GM21737 (cell line): ENCODE data around the gene APOC3.
A peak's percentile ranks its signal among the peaks of the same experiment; 100 is the strongest.
"Not testable (repeated sequence)": the region's sequence is repeated elsewhere in the genome, so short reads cannot be mapped to it uniquely, and the experiment has no call there.

Experiments
- ATAC-seq: cut with Tn5 transposase; IDR thresholded peaks from one replicate; pipeline ENCODE4 v1.9.1; 2021; ENCODE audit warnings: mild to moderate bottlenecking, moderate library complexity; ENCODE audit not compliant: unreplicated experiment

The APOC3 gene

GRCh38 chr11:116828632-116829524 lies 829 bp upstream of the APOC3 start:
- no peak for ATAC-seq

DNA sequence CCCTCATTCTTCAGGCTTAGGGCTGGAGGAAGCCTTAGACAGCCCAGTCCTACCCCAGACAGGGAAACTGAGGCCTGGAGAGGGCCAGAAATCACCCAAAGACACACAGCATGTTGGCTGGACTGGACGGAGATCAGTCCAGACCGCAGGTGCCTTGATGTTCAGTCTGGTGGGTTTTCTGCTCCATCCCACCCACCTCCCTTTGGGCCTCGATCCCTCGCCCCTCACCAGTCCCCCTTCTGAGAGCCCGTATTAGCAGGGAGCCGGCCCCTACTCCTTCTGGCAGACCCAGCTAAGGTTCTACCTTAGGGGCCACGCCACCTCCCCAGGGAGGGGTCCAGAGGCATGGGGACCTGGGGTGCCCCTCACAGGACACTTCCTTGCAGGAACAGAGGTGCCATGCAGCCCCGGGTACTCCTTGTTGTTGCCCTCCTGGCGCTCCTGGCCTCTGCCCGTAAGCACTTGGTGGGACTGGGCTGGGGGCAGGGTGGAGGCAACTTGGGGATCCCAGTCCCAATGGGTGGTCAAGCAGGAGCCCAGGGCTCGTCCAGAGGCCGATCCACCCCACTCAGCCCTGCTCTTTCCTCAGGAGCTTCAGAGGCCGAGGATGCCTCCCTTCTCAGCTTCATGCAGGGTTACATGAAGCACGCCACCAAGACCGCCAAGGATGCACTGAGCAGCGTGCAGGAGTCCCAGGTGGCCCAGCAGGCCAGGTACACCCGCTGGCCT lies 641 bp downstream of the APOC3 start:
- no peak for ATAC-seq

DNA sequence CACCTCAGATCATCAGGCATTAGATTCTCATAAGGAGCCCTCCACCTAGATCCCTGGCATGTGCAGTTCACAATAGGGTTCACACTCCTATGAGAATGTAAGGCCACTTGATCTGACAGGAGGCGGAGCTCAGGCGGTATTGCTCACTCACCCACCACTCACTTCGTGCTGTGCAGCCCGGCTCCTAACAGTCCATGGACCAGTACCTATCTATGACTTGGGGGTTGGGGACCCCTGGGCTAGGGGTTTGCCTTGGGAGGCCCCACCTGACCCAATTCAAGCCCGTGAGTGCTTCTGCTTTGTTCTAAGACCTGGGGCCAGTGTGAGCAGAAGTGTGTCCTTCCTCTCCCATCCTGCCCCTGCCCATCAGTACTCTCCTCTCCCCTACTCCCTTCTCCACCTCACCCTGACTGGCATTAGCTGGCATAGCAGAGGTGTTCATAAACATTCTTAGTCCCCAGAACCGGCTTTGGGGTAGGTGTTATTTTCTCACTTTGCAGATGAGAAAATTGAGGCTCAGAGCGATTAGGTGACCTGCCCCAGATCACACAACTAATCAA lies 2.2 kb downstream of the APOC3 start:
- ATAC-seq = no peak

GRCh38 chr11:116832350-116833290 lies 2.9 kb downstream of the APOC3 start:
- ATAC-seq = no peak

DNA sequence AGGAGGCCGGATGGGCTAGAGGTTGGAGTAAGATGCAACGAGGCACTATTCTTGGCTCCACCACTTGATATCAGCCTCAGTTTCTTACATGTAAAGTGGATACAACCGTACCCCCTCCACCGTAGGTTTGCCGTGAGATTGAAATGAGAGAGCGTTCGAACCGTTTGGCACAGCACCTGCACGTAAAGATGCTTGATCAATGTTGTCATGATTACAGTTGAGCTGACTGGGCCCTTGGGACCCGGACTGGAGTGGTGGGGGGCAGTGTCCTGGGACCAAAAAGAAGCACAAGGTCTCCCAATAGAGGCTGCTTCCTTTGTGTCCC lies 3.7 kb downstream of the APOC3 start:
- ATAC-seq = no peak

- no peak for ATAC-seq
Observed at GRCh38 chr11:116833816-116834534, 4.3 kb downstream of the APOC3 start.

GRCh38 chr11:116834535-116835041 lies 4.9 kb downstream of the APOC3 start:
- ATAC-seq = not testable (repeated sequence)

- ATAC-seq = no peak
Observed at GRCh38 chr11:116835042-116835772, 5.5 kb downstream of the APOC3 start.

DNA sequence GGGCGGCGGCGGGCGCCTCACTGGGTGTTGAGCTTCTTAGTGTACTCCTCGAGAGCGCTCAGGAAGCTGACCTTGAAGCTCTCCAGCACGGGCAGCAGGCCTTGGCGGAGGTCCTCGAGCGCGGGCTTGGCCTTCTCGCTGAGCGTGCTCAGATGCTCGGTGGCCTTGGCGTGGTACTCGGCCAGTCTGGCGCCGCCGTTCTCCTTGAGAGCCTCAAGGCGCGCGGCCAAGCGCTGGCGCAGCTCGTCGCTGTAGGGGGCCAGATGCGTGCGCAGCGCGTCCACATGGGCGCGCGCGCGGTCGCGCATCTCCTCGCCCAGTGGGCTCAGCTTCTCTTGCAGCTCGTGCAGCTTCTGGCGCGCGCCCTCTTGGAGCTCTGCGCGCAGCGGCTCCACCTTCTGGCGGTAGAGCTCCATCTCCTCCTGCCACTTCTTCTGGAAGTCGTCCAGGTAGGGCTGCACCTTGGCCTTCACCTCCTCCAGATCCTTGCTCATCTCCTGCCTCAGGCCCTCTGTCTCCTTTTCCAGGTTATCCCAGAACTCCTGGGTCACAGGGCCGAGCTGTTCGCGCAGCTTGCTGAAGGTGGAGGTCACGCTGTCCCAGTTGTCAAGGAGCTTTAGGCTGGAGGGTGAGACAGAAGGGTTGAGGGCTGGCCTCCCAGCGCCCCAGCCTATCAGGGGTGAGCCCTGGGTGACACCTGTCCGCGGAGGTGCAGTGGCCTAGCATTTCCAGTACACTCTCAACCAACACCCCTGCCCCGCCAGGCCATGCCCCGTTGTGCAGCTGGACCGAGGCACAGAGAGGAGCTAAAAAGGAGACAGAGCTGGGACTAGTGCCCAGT lies 6.3 kb downstream of the APOC3 start:
- ATAC-seq = peak; percentile 72

- ATAC-seq = no peak
Observed at GRCh38 chr11:116836632-116836991, 6.9 kb downstream of the APOC3 start.

DNA sequence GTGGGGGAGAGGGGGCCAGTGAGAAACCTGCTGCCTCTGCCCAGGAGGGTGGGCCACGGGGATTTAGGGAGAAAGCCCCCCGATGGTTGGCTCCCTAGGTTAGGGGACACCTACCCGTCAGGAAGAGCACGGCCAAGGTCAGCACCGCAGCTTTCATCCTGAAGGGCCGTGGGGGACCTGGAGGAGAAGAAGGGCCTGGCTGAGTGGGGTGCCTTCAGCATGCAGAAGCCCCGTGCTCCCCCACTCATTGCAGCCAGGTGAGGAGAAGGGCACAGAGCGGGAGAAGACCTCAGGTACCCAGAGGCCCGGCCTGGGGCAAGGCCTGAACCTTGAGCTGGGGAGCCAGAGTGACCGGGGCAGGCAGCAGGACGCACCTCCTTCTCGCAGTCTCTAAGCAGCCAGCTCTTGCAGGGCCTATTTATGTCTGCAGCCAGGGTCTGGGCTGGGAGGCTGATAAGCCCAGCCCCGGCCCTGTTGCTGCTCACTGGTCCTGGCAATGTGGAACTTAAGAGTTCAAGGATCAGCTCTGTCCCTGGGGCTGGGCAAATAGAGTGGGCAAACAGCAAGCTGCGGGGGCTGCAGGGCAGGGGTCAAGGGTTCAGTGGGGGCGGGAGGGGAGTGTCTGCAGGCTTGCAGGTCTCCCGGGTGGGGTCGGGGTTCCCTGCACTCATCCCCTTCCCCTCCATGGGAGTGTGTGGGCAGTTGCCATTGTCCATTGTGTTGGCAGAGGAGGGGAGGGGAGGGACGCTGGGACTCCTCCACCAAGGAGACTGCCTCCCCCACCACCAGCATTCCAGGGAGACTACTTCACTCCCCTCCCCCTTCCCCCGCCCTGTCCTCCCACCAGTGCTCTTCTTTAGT lies 7.8 kb downstream of the APOC3 start, which contains the start of gene APOA1:
Gene APOA1, minus strand, starts transcription at position 392 of the 861 bp plus-strand sequence. Its CDS starts 235 bp downstream, at position 157.
- no peak for ATAC-seq

- no peak for ATAC-seq
Observed at GRCh38 chr11:116838321-116839084, 8.8 kb downstream of the APOC3 start.

GRCh38 chr11:116840224-116840745 lies 10.6 kb downstream of the APOC3 start:
- no peak for ATAC-seq

- ATAC-seq = no peak
Observed at GRCh38 chr11:116840746-116841296, 11.1 kb downstream of the APOC3 start.

GRCh38 chr11:116842117-116842516 lies 12.4 kb downstream of the APOC3 start:
- no peak for ATAC-seq

DNA sequence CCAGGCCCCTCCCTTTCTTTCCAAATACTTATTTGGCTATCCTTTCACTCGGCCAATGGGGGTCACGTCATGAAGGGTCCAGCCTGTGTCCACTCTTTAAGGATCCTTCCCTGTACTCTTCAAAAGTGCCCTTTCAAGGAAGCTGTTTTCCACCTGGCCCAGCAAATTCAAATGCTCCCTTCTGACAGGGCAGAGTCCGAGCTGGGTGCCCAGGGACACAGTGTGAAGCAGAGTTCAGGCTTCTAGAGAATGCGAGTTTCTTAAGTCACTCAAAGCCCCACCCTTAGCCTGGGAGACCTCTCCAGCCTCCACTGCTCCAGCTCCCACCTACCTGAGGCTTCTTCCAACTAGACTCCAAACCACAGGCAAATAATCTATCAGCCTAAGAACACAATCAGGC lies 13.2 kb downstream of the APOC3 start:
- ATAC-seq = no peak
